Measurements from ENCODE around the gene HSFX4. TPM values are rescaled to one million over a fixed set of nuclear protein-coding genes. Genes with fewer than 3 reads are reported as not detected.
"Not testable (repeated sequence)": the region's sequence is repeated elsewhere in the genome, so short reads cannot be mapped to it uniquely, and the experiment has no call there.

Gene HSFX4, protein sequence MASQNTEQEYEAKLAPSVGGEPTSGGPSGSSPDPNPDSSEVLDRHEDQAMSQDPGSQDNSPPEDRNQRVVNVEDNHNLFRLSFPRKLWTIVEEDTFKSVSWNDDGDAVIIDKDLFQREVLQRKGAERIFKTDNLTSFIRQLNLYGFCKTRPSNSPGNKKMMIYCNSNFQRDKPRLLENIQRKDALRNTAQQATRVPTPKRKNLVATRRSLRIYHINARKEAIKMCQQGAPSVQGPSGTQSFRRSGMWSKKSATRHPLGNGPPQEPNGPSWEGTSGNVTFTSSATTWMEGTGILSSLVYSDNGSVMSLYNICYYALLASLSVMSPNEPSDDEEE
- not detected for total RNA-seq

DNA sequence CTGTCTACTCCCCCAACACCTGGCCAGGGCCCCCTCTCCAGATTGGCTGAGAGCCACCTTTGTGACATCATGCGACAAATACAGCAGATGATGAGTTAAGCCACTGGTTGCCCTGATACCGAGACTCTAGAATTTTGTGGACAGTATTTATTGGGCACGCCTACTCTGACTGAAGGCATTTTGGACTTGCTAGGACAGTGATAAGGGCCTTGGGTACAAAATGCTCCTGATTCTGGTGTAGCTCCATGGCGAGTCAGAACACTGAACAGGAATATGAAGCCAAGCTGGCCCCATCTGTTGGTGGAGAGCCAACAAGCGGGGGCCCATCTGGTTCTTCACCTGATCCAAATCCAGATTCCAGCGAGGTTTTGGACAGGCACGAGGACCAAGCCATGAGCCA is at the start of gene HSFX4:
Gene HSFX4, plus strand, starts transcription at position 174 of the 400 bp plus-strand sequence. Its CDS starts 72 bp downstream, at position 246.
- H3K27ac ChIP-seq; H3K27me3 ChIP-seq; H3K36me3 ChIP-seq; H3K4me1 ChIP-seq; DNase-seq (ENCODE audit: low spot score in 2 of 2); H3K4me3 ChIP-seq; H3K9me3 ChIP-seq: not testable (repeated sequence)
- no CpG with 5 or more reads among the region's 7 CpGs for WGBS

DNA sequence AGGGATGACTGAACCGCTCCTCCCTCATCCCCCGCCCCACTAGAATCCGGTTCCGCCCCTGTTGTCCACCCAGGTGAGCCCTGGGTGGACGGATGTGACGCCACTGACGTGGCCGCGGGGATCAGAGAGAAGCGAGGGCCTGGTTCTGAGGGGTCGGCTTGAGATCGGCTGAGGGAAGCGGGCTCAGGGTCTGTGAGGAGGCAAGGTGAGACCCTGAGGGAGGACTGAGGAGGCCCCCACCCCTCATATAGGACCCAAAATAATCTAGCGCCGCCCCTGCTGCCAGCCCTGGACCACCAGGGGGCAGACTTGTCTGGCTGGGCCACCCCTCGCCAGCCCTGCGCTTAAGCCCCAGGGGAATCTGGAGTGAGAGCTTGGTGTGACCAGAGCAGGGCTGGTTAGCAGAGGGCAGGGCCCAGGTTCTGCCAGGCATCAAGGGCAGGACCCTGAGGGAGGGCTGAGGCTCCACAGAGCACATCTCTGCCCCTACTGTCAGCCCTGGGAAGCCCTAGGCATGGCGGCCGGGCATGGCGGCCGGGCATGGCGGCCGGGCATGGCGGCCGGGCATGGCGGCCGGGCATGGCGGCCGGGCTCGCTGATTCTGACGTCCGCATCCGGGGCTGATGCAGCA is 48.2 kb upstream of the HSFX4 start, which contains the start of gene MAGEA8:
Gene MAGEA8, plus strand, starts transcription at position 103 of the 631 bp plus-strand sequence. CDS start 3,090 bp downstream, outside the sequence.
- TF ChIP-seq POLR2AphosphoS5 (IDR thresholded peaks at IDR 0.05) (no peak), POLR2A (IDR thresholded peaks at IDR 0.05) (no peak), EP300 (IDR thresholded peaks at IDR 0.05) (no peak)
- TF ChIP-seq, protein P1, sequence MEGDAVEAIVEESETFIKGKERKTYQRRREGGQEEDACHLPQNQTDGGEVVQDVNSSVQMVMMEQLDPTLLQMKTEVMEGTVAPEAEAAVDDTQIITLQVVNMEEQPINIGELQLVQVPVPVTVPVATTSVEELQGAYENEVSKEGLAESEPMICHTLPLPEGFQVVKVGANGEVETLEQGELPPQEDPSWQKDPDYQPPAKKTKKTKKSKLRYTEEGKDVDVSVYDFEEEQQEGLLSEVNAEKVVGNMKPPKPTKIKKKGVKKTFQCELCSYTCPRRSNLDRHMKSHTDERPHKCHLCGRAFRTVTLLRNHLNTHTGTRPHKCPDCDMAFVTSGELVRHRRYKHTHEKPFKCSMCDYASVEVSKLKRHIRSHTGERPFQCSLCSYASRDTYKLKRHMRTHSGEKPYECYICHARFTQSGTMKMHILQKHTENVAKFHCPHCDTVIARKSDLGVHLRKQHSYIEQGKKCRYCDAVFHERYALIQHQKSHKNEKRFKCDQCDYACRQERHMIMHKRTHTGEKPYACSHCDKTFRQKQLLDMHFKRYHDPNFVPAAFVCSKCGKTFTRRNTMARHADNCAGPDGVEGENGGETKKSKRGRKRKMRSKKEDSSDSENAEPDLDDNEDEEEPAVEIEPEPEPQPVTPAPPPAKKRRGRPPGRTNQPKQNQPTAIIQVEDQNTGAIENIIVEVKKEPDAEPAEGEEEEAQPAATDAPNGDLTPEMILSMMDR (IDR thresholded peaks at IDR 0.05) = no peak
- no peaks in the 10 kb centered on the region for H3K36me3 ChIP-seq
- DNase-seq (ENCODE audit: low spot score in 2 of 2) = no peak
- H3K4me3 ChIP-seq = no peak within 1 kb of the TSS
- H3K4me1 ChIP-seq = no peaks in the 10 kb centered on the region
- no peaks in the 10 kb centered on the region for H3K27me3 ChIP-seq
- H3K27ac ChIP-seq = no peak within 1 kb of the TSS
- no peaks in the 10 kb centered on the region for H3K9me3 ChIP-seq
- WGBS = 88% methylated on average over 32 of the region's 33 CpGs

DNA sequence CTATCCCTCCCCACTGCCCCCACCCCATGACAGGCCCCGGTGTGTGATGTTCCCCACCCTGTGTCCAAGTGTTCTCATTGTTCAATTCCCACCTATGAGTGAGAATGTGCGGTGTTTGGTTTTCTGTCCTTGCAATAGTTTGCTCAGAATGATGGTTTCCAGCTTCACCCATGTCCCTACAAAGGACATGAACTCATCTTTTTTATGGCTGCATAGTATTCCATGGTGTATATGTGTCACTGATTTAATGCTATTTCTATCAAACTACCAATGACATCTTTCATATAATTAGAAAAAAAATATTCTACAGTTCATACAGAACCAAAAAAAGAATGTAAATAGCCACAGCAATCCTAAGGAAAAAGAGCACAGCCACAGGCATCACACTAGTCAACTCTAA is 38.5 kb upstream of the HSFX4 start:
- WGBS = 87% methylated on average over 2 of the region's 2 CpGs
- H3K27ac ChIP-seq; H3K4me3 ChIP-seq; H3K36me3 ChIP-seq; H3K4me1 ChIP-seq; H3K9me3 ChIP-seq; H3K27me3 ChIP-seq; DNase-seq (ENCODE audit: low spot score in 2 of 2): not testable (repeated sequence)

DNA sequence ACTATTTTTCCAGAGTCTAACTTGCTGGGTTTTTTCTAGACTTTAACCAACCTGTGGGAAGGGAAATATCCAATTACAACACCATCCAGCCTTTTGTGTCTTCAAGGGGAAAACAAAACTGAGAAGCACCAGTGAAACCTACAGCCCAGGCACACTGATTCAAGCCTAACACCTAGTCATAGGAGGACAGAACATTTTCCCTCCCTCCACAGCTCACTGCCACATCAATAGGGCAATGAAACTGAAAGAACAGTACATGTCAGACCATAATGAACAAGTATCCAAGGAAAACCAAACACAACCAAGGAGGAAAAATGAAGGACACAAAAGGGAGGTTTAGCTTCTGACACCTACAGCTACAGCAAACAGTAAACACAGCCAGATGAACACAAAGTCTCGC is 30.8 kb upstream of the HSFX4 start:
- Histone ChIP-seq H3K9me3 (no peaks in the 10 kb centered on the region), H3K36me3 (no peaks in the 10 kb centered on the region), H3K4me3 (no peak overlapping the region), H3K27ac (no peak overlapping the region), H3K4me1 (no peaks in the 10 kb centered on the region), H3K27me3 (no peaks in the 10 kb centered on the region)
- TF ChIP-seq, protein P1 (IDR thresholded peaks at IDR 0.05) = no peak
- no peak for TF ChIP-seq POLR2AphosphoS5 (IDR thresholded peaks at IDR 0.05)
- TF ChIP-seq EP300 (IDR thresholded peaks at IDR 0.05) = no peak
- TF ChIP-seq POLR2A (IDR thresholded peaks at IDR 0.05) = no peak
- no peak for DNase-seq (ENCODE audit: low spot score in 2 of 2)
- WGBS = 67% methylated on average over 1 of the region's 1 CpG

DNA sequence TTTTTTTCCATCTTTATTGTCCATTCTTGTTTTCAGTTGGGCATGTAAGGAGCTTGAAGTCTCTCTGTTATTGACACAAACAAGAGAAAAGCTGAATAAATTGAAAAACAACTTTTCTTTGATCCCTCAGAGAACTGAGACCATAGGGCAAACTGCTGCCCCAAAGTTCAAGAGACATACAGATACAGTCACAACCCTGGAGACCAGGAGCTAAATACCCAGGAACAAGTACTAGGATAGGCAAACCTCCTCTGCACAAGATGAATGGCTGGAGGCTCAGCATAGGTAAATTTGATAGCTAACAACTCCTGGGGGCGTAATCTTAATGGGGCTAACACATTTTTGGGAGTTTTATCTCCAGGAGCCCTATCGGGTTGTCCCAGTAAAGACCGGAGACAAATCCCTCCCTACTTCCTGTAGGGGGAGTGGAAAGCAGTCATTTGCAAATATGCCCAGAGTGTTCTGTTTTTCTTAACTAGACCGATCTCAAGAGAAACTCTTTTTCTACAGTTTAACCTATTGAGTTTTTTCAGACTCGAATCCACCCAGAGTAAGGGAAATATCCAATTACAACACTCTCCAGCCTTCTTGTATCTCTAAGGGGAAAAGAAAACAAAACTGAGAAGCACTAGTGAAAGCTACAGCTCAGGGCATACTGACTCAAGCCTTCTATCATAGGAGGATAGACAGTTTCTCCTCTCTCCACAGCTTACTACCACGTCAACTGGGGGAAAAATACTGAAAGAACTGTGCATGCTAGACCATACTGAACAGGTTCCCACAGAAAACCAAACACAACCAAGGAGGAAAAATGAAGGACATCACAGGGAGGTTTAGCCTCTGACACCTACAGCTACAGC is 25.3 kb upstream of the HSFX4 start:
- H3K36me3 ChIP-seq = no peaks in the 10 kb centered on the region
- no peak for DNase-seq (ENCODE audit: low spot score in 2 of 2)
- H3K27me3 ChIP-seq = no peaks in the 10 kb centered on the region
- no peaks in the 10 kb centered on the region for H3K4me1 ChIP-seq
- TF ChIP-seq EP300 (IDR thresholded peaks at IDR 0.05) (no peak), POLR2A (IDR thresholded peaks at IDR 0.05) (no peak), POLR2AphosphoS5 (IDR thresholded peaks at IDR 0.05) (no peak)
- TF ChIP-seq, protein P1 (IDR thresholded peaks at IDR 0.05) = no peak
- no peak overlapping the region for H3K4me3 ChIP-seq
- no peak overlapping the region for H3K27ac ChIP-seq
- H3K9me3 ChIP-seq = no peaks in the 10 kb centered on the region
- 45% methylated on average over 6 of the region's 6 CpGs for whole genome bisulfite sequencing

DNA sequence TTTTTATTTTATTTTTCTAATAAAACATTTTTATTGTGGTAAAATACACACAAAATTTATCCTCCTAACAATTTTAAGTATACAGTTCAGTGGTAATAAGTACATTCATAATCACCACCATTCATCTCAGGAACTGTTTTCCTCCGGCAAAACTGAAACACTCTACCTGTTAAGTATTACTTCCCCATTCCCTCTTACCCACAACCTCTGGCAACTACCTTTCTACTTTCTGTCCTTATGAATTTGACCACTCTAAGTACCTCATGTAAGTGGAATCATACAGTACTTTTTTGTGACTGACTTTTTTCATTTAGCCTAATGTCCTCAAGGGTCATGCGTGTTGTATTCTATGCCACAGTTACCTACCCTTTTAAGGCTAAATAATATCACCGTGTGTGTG is 21.1 kb upstream of the HSFX4 start:
- H3K9me3 ChIP-seq = no peaks in the 10 kb centered on the region
- no peak overlapping the region for H3K4me3 ChIP-seq
- no peaks in the 10 kb centered on the region for H3K36me3 ChIP-seq
- DNase-seq (ENCODE audit: low spot score in 2 of 2) = no peak
- no peaks in the 10 kb centered on the region for H3K27me3 ChIP-seq
- 81% methylated on average over 3 of the region's 3 CpGs for WGBS
- no peaks in the 10 kb centered on the region for H3K4me1 ChIP-seq
- H3K27ac ChIP-seq = no peak overlapping the region
- TF ChIP-seq POLR2A (IDR thresholded peaks at IDR 0.05) = no peak
- no peak for TF ChIP-seq POLR2AphosphoS5 (IDR thresholded peaks at IDR 0.05)
- TF ChIP-seq, protein P1 (IDR thresholded peaks at IDR 0.05) = no peak
- no peak for TF ChIP-seq EP300 (IDR thresholded peaks at IDR 0.05)
